Endothelial cell of umbilical vein (primary cell): Measurements from ENCODE around the gene HPGD. TPM values are rescaled to one million over a fixed set of nuclear protein-coding genes. Genes with fewer than 3 reads are reported as not detected.

Source experiments
- BruUV-seq: library from RNA; stranded (reverse); fragments of 400-500 nt; replicated peaks from 2 replicates; lab custom pipeline; 2021; lab: Mats Ljungman, UMichigan
- CTCF ChIA-PET: fragments of 300-600, 350-600 bp; sonication (Branson Sonifier 250); formaldehyde crosslinking; loops from one replicate; lab custom pipeline; 2021; ENCODE audit warnings: antibody characterized with exemption, inconsistent platforms; lab: Charles Lee
- POLR2A ChIA-PET: fragments of 300-600, 350-600 bp; sonication (Branson Sonifier 250); formaldehyde crosslinking; loops from one replicate; lab custom pipeline; 2021; ENCODE audit warnings: antibody characterized with exemption, inconsistent platforms; lab: Charles Lee
- DNase-seq: peaks from one replicate; pipeline ENCODE4 v3.0.0-alpha.2; 2011; ENCODE audit warnings: low read depth, low spot score
- FAIRE-seq: peaks from 2 replicates; lab custom pipeline; 2011; peaks lifted over from hg19 to GRCh38; lab: Jason Lieb, UNC
- H2AFZ ChIP-seq: 2 replicates; pipeline ENCODE4 v1.6.0; 2012; ENCODE audit warnings: low read depth, low read length, control low read depth, inconsistent platforms
- H3K27ac ChIP-seq: 2 replicates; pipeline ENCODE4 v1.5.1; 2011; ENCODE audit warnings: low read depth, mild to moderate bottlenecking, control low read depth, low read length, moderate library complexity; ENCODE audit not compliant: insufficient read depth
- H3K27me3 ChIP-seq, 2 experiments: 2 replicates each; pipeline versions ENCODE4 v1.6.0 to v1.6.1; 2011; ENCODE audit warnings: low read length in 2 of 2, mixed read lengths in 1 of 2; ENCODE audit not compliant: control insufficient read depth in 2 of 2, insufficient read depth in 2 of 2
- H3K36me3 ChIP-seq, 2 experiments: 2 replicates in 1 of 2; 3 replicates in 1 of 2; pipeline ENCODE4 v1.5.1; 2011; ENCODE audit warnings: low read length in 2 of 2, mild to moderate bottlenecking in 1 of 2, moderate library complexity in 1 of 2; ENCODE audit not compliant: control insufficient read depth in 2 of 2, insufficient read depth in 2 of 2; ENCODE audit errors: extremely low read depth in 1 of 2
- H3K4me1 ChIP-seq: 3 replicates; pipeline ENCODE4 v1.5.1; 2011; ENCODE audit warnings: mild to moderate bottlenecking, low read length; ENCODE audit not compliant: control insufficient read depth, insufficient read depth; ENCODE audit errors: extremely low read depth
- H3K4me2 ChIP-seq: 2 replicates; pipeline ENCODE4 v1.6.1; 2011; ENCODE audit warnings: low read length, control low read depth, mixed read lengths; ENCODE audit not compliant: insufficient read depth
- H3K4me3 ChIP-seq, 3 experiments: fragments of 200-600 bp in 1 of 3; sonication (generic), shearing (Covaris generic) in 1 of 3; replicated peaks in 1 of 3; 2 replicates each; pipeline ENCODE4 v1.5.1; 2011 to 2016; ENCODE audit warnings: control low read depth in 3 of 3, low read length in 3 of 3, mild to moderate bottlenecking in 2 of 3, inconsistent platforms in 1 of 3, low read depth in 1 of 3, moderate library complexity in 1 of 3; ENCODE audit not compliant: insufficient read depth in 1 of 3
- H3K79me2 ChIP-seq: 2 replicates; pipeline ENCODE4 v1.6.0; 2012; ENCODE audit warnings: low read length, inconsistent platforms; ENCODE audit not compliant: control insufficient read depth, insufficient read depth
- H3K9ac ChIP-seq: replicated peaks from 2 replicates; pipeline ENCODE3; 2011; ENCODE audit warnings: low read length, control low read depth; ENCODE audit not compliant: insufficient read depth; ENCODE audit errors: extremely low read depth
- H3K9me1 ChIP-seq: replicated peaks from 3 replicates; pipeline ENCODE4 v1.6.0; 2011; ENCODE audit warnings: mild to moderate bottlenecking, low read length; ENCODE audit not compliant: control insufficient read depth, insufficient read depth; ENCODE audit errors: extremely low read depth
- H3K9me3 ChIP-seq: replicated peaks from 2 replicates; pipeline ENCODE4 v1.5.1; 2012; ENCODE audit warnings: low read length, inconsistent platforms; ENCODE audit not compliant: control insufficient read depth, insufficient read depth
- H4K20me1 ChIP-seq: replicated peaks from 2 replicates; pipeline ENCODE3; 2011; ENCODE audit warnings: mild to moderate bottlenecking, low read length; ENCODE audit not compliant: control insufficient read depth, insufficient read depth; ENCODE audit errors: extremely low read depth
- CTCF ChIP-seq, 2 donors: IDR thresholded peaks; 1 replicate in 1 of 2; 2 replicates in 1 of 2; pipeline ENCODE4 v1.5.1; 2011; ENCODE audit warnings: low read length in 2 of 2, mild to moderate bottlenecking in 2 of 2, moderate library complexity in 2 of 2, control low read depth in 1 of 2, inconsistent platforms in 1 of 2, low read depth in 1 of 2; ENCODE audit not compliant: insufficient read depth in 1 of 2; ENCODE audit errors: extremely low read depth in 1 of 2
- EZH2 ChIP-seq: IDR thresholded peaks from 2 replicates; pipeline ENCODE4 v1.6.1; 2012; ENCODE audit warnings: borderline replicate concordance, low read depth, mild to moderate bottlenecking, moderate library complexity, low read length, inconsistent platforms; ENCODE audit not compliant: severe bottlenecking
- FOS ChIP-seq: IDR thresholded peaks from 2 replicates; pipeline ENCODE4 v1.6.1; 2011; ENCODE audit warnings: mild to moderate bottlenecking, low read length, moderate library complexity, borderline replicate concordance; ENCODE audit not compliant: insufficient read depth
- GATA2 ChIP-seq: IDR thresholded peaks from 2 replicates; pipeline ENCODE4 v1.7.0; 2011; ENCODE audit warnings: low read depth, mild to moderate bottlenecking, moderate library complexity, mixed read lengths, low read length; ENCODE audit not compliant: insufficient read length, insufficient read depth
- JUN ChIP-seq: IDR thresholded peaks from 2 replicates; pipeline ENCODE4 v1.6.1; 2011; ENCODE audit warnings: borderline replicate concordance, low read depth; ENCODE audit not compliant: insufficient read length, insufficient read depth
- MAX ChIP-seq: IDR thresholded peaks from 2 replicates; pipeline ENCODE4 v1.6.1; 2011; ENCODE audit not compliant: insufficient read depth, insufficient read length
- MYC ChIP-seq: IDR thresholded peaks from one replicate; pipeline ENCODE4 v1.6.1; 2011; ENCODE audit warnings: mild to moderate bottlenecking, low read depth, low read length
- POLR2A ChIP-seq: IDR thresholded peaks from 2 replicates; pipeline ENCODE4 v1.6.1; 2012; ENCODE audit warnings: low read depth, mild to moderate bottlenecking, control low read depth, low read length
- POLR2AphosphoS5 ChIP-seq: IDR thresholded peaks from 2 replicates; pipeline ENCODE4 v1.6.1; 2012; ENCODE audit warnings: low read depth, mild to moderate bottlenecking, control low read depth, low read length, moderate library complexity; ENCODE audit not compliant: insufficient read depth
- dilution Hi-C: fragments of 300-500 bp; cut with MboI; formaldehyde crosslinking; loops from one replicate; pipeline ENCODE4 v1.15.0; 2019; ENCODE audit warnings: low sequenced_read_pairs; ENCODE audit not compliant: extremely low pct_ligation_motif_present
- intact Hi-C: fragments of 100-400 bp; cut with micrococcal nuclease; formaldehyde crosslinking; loops from one replicate; pipeline ENCODE4 v1.10.0; 2022
- polyA plus RNA-seq, 4 experiments: library from polyadenylated mRNA; depleted of rRNA in 3 of 4; stranded (reverse) in 3 of 4; unstranded in 1 of 4; fragments of >200 nt; gene quantifications; 2 replicates each; pipeline versions ENCODE4 v1.2.1 to v1.2.3, GENCODE V29; 2011 to 2012; ENCODE audit warnings: missing spikeins in 1 of 4
- total RNA-seq: library from RNA; stranded (reverse); gene quantifications from 2 replicates; pipeline ENCODE4 v1.2.3, GENCODE V29; 2021

Gene HPGD
- total and polyA plus RNA-seq, 2 donors (not counting 3 experiments of a cell fraction or from before 2014, with no cell fraction given): not detected

GRCh38 chr4:174449944-174450785 is 72.1 kb downstream of the HPGD start:
- Histone ChIP-seq H3K27me3 (no peaks in the 10 kb centered on the region), H3K36me3 (no peaks in the 10 kb centered on the region), H3K9me1 (no peaks in the 10 kb centered on the region), H4K20me1 (no peaks in the 10 kb centered on the region), H2AFZ (no peak overlapping the region), H3K4me2 (no peak overlapping the region), H3K4me3 (no peak overlapping the region), H3K79me2 (no peaks in the 10 kb centered on the region), H3K9ac (no peak overlapping the region), H3K4me1 (no peaks in the 10 kb centered on the region), H3K9me3 (no peaks in the 10 kb centered on the region), H3K27ac (no peak overlapping the region)
- FAIRE-seq (no peak), DNase-seq (no peak)
- BruUV-seq: no TSS peak
- ChIA-PET CTCF (no interaction called here), POLR2A (no interaction called here)
- TF ChIP-seq CTCF (IDR thresholded peaks at IDR 0.05; ENCODE audit: extremely low read depth in 1 of 2, insufficient read depth in 1 of 2, low read depth in 1 of 2, low read length in 2 of 2) (no peak), POLR2AphosphoS5 (no peak), JUN (no peak), EZH2 (no peak), POLR2A (no peak), GATA2 (no peak), MAX (no peak), MYC (no peak), FOS (no peak)
- intact Hi-C loops: no loop called here
- dilution Hi-C loops: no loop called here
